ENCODE data around the gene DYSF.

DYSF gene

DNA sequence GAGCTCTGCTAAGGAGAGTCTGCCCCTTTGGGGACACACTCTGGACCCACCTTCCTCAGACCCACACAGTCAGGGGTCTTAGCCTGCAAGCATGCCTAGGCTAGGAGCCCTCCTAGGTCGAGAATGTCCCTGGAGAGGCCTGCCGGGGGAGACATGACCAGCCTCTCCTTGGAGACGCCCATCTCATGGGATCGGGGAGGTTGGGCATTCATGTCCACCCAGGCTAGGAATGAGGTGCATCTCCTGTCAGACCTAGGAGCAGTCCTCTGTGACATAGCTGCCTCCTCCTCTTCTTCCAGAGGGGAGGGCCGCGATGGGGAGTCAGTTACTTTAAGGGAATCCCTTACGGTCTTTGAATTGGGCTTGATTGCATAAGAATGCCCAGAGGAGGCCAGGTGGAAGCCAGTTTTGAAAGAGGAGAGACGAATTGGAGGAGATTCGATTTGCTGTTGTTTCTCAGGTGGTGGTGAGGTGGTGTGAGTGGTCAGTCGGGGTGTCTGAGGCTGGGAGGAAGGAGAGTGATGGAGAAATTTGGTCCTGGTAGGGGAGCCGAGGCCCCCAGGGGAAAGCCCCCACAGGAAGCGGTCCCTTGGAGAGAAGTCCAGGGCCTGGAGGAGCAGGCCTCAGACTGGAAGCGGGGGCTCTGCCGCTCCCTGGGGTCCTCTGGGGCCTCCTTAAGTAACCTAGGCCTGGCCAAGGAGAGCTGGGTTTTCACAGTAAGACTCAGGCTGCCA is 241.3 kb downstream of the DYSF start:
- no peak for TF ChIP-seq POLR2A (IDR thresholded peaks at IDR 0.05; ENCODE audit: low read length)
- DNase-seq, result no peak

DNA sequence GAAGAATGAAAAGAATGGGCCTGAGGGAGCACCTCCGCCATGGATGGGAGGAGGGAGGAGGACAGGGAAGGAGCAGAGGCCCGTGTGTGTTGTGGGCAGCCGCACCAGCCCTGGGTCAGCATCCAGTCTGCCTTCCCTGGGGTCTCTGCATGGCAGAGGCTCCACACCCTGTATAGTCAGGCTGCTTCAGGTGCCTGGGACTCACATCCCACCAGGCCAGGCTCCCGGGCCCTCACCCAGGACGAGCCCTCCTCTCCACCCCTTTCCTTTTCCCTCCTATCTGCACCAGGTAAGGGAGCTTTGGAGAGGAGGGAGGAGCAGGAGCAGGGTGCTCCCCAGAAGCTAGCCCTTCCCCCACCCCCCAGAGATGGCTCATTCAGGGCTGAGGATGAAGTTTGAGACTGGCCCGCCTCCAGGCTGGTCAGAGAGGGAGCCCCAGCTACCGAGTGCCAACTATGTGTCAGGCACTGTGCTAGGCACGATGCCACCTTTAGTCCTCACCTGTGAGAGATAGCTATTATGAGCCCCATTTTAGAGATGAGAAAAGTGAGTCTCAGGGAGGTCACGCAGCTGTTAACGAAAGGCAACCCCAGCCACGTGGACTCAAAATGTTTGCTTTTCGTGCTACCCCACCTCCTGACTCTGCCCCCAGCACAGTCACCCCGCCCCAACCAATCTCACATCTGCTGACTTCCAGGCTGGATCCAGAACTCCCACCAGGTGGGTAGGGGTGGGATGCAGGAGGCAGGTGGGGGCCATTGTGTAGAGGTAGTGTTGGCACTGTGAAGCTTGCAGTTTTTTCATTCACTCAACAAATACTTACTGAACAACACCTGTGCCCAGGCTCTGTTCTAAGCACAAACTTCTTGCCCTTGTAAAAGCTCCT is 242.1 kb downstream of the DYSF start:
- no peak for TF ChIP-seq GATA1 (IDR thresholded peaks at IDR 0.05; ENCODE audit: low read depth, low read length)
- no peak for TF ChIP-seq POLR2A (IDR thresholded peaks at IDR 0.05; ENCODE audit: low read length)
- no peak for DNase-seq

DNA sequence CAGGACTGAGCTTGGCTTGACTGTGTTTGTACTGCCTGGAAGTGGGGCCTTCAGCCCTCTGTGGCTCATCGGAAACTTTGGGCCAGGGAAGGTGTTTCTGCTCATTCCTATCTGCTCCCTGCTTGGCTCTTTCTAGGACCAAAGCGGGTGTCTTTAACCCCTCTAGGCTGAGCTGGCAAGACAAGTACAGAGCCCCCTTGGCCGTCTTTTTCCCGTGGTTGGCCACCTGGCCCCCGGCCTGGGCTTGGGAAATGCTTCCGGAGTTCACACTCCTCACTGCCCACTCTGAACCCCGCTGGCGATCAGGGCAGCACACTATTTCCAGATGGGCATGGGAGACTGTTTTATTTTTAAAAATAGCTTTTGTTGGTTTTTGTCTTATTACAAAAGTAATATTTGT is 243.0 kb downstream of the DYSF start:
- TF ChIP-seq POLR2A (IDR thresholded peaks at IDR 0.05; ENCODE audit: low read length) (no peak), GATA1 (IDR thresholded peaks at IDR 0.05; ENCODE audit: low read depth, low read length) (no peak)
- DNase-seq, result no peak

DNA sequence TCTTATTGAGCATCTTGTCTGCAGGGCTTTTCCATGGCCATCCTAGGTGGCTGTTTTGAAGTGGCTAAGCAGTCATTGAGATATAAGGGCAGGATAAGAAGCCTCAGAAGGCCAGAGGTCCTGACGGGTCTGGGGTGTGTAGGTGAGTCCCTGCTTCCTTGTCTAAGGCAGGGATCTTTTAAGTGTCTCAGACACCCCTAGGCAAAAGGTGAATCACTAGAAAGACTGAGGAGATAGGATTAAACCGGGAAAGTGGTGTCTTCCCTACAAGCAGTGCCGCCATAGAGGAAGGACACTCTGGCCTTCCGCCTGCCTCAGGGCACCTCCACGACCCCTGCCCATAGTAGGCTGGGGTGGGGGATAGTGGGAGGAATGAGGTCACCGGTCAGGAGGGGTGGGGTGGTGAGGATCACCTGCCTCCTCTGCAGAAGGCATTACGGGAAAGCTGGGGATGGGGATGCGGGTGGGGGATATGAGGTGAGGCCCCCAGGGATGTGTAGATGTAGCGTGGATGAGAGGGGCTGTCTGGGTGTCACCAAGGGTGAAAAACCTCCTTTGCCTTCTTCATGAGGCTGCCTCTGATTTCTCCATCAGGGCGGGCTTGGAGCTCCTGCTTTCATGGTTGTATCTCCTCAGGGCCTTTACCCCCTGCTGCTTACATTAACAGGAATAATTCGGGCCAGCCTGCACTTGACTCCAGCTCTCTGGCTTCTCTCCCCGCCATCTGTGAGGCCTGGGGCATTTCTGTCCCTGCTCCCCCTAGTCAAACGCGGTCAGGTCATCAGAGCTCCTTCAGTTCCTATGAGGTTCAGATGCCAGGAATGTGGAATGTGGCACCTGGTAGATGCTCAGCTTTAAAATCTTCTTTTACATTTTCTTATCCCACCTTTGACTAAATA is 244.0 kb downstream of the DYSF start:
- no peak for TF ChIP-seq GATA1 (IDR thresholded peaks at IDR 0.05; ENCODE audit: low read depth, low read length)
- no peak for TF ChIP-seq POLR2A (IDR thresholded peaks at IDR 0.05; ENCODE audit: low read length)
- no peak for DNase-seq

DNA sequence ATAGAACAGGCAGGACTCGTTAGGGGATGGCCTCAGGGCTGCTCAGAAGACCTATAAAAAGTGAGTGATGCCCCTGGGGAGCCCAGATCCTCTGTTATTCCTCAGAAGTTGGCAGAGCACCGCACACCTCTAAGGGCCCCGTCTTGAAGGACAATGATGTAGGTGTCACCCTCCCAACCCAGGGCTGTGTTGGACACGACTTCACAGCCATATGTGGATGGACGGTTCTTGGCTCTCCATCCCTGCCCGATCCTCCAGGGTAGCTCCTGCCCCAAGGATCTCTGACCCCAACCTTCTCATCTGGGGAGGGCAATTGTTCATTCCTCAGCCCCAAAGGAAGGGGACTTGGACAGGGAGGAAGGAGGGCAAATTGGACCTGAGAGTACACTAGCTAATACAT is 246.1 kb downstream of the DYSF start:
- TF ChIP-seq GATA1 (IDR thresholded peaks at IDR 0.05; ENCODE audit: low read depth, low read length) (no peak), POLR2A (IDR thresholded peaks at IDR 0.05; ENCODE audit: low read length) (no peak)
- no peak for DNase-seq

DNA sequence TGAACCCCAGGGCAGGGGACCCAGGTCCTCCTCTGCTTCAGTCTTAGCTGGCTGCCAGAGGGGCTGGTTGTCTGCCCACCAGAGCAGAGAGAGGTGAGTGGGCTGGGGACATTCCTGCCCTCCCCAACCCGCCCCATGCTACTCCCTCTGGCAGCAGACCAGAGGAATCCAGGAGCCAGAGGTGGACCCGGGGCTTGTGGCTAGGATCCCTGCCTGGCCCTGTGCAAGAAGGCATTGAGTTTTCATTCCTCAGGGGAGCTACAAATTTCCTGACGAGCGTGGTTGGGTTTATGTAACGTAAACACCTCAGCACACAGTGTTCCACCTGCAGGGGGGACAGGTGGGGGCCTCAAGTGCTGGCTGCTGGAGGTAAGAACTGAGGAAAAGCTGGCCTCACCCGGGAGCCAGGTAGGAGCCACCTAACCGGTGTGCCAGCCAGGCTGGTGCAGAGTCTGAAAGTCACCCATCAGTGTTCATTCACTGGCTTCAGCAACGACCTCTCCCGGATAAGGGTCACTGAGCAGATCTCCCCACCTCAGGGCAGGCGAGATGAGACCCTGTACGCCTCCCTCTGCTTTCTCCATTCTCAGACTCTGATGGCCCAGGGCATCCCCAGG is 246.8 kb downstream of the DYSF start:
- DNase-seq, result no peak
- TF ChIP-seq POLR2A (IDR thresholded peaks at IDR 0.05; ENCODE audit: low read length) (no peak), GATA1 (IDR thresholded peaks at IDR 0.05; ENCODE audit: low read depth, low read length) (no peak)

DNA sequence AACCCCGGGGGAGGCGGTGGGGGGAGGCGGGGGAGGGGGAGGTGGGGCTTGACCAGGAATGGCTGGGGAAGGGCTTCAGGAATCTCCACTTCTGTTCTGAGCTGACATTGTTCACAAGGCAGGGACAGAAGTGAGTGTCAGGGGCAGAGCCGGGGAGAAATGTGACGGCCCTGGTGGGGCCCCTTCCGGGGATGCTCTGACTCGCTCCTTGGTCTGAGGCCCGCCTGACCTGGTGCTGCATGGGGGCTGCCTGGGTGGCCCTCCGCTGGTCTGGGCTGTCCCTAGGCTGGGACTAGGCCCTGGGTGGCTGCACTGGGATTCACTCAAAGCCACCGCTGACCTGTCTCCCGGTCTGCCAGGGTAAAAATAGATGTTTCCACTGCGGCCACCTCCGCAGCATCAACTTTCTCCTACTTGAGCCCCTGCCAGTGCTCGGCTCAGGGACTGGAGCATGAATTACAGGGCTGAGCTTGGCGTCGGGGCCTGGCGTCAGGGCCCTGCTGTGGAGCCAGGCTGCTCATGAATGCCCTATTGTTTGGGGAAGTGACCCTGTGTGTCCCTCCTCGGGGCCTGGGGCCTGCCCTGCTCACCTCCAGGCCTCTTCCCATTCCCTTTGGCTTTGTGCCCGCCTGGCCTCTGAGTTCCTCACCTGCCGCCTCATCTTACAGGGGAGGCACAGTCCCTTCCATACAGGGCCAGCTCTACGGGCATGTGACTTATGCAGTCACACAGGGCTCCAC is 247.5 kb downstream of the DYSF start:
- no peak for TF ChIP-seq GATA1 (IDR thresholded peaks at IDR 0.05; ENCODE audit: low read depth, low read length)
- TF ChIP-seq POLR2A (IDR thresholded peaks at IDR 0.05; ENCODE audit: low read length), result no peak
- DNase-seq, result no peak

DNA sequence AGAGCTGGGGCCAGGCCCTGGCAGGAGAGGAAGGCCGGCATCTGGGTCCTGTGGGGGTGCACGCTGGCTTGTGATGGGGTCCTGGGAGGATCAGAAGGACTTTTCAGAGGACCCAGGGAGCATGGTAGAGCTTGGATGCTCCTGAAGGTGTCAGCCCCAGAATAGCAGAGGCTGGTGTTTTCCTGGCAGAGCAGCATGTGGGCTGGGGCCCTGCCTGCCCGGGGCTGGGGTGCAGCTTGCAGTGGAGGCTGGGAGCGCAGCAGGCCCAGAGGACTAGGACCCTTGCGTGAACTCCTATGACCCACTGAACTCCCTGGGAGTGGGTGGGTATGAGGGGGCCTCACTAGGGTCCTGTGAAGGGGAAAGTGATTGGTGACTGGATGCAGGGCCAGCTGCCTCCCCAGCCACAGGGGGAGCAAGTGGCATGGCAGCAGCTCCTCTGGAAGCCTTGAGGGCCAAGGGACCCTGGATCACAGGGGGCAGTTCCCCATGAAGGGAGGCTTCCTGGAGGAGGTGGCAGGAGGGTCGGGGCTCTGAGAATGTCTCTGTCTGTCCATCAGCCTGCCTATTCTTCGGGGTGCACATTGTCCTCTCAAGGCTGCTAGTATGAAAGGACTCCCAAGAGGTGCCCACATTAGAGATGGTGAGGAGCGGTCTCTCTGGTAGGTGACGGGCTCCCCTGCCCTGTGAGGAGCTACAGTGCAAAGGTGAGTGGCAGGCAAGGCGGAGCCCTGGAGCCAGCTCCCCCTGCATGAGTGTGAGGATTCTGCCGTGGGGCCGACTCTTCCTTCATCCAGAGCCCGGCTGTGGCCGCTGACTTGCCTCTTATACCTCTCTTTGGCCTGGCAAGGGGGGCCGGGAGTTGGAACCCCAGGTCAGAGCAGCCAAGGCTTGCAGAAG is 249.0 kb downstream of the DYSF start:
- DNase-seq, result no peak
- no peak for TF ChIP-seq GATA1 (IDR thresholded peaks at IDR 0.05; ENCODE audit: low read depth, low read length)
- no peak for TF ChIP-seq POLR2A (IDR thresholded peaks at IDR 0.05; ENCODE audit: low read length)

DNA sequence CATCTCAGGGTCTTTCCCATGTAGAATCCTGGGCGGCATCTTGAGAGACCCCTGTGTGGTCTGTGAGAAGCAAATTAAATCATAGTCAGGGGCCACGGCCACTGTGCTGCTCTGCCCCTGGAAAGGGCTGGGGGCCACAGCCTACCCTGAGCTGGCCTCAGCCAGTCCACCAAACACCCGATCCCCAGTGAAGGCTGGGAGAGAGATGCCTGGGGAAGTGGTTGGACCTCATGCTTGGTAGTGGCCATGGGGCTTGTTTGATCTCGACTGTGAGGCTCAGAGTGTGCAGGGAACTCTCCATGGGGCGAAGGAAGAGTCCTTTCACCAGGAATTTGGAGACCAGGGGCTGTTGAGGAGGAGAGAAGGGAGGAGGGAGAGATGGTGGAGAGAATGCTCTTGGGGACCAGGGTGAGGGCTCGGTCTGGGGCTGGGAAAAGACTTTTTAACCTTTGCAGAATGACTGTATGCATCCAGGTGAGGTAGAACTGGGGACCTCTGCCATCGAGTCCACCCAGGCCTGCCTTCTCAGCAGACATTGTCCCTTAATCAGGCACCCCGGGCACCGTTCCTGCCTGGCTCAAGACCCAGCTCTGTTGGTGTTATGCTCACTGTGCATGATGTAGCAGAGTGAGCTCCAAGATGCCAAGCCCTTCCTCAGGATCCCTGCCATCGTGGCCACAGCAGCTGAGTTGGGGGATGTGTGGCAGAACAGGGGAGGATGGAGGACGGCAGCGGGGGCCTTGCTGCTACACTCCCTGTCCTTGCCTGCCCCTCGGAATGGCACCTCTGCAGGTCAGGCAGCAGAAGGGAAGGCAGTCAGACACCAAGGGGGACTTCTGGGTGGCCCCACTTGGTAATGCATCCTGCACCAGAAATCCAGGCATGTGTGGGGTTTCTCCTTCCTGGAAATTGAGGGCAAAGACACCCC is 249.9 kb downstream of the DYSF start:
- no peak for TF ChIP-seq POLR2A (IDR thresholded peaks at IDR 0.05; ENCODE audit: low read length)
- TF ChIP-seq GATA1 (IDR thresholded peaks at IDR 0.05; ENCODE audit: low read depth, low read length), result no peak
- no peak for DNase-seq

DNA sequence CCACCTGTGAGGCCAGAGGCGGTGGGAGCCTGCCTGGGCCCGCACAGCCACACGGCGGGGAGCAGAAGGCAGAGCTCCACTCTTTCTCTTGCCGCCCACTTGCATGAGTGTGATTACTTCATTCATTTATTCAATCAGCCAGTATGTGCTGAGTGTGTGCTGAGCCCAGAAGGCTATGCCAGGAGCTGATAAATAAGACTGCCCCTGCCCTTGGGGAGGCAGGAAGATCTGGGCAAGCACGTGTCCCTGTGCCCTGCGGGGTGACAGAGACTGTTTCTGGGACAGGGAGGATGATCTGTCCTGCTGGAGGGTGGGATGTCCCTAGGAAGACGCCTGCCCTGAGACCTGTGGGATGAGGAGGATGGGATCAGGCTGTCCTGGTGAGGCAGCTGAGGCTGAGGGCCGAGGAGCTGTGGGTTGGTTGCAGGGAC is 250.8 kb downstream of the DYSF start:
- DNase-seq, result no peak
- TF ChIP-seq POLR2A (IDR thresholded peaks at IDR 0.05; ENCODE audit: low read length) (no peak), GATA1 (IDR thresholded peaks at IDR 0.05; ENCODE audit: low read depth, low read length) (no peak)

DNA sequence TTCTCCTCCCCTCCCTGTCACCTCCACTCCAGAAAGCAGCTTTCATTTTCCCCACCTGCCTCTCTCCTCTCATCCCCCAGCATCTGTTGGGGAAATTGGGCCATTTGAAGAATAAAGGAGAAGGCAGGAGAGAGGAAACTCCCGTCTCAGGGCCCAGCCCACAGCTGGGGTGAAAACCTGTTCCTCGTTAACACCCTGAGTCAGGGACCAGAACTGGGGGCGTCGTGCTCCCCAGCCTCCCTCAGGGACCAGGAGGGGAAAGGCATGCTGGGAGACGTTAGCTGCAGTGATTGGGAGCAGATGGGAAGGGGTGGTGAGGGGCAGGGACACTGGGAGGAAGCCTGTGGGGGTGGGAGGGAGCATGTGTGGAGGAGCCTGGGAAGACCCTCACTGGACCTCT is 251.3 kb downstream of the DYSF start:
- DNase-seq, result no peak
- TF ChIP-seq POLR2A (IDR thresholded peaks at IDR 0.05; ENCODE audit: low read length), result no peak
